CD8-positive, alpha-beta memory T cell (primary cell): ENCODE results near the gene PACSIN3. TPM values are rescaled to one million over a fixed set of nuclear protein-coding genes. Genes with fewer than 3 reads are reported as not detected.

Experiments
- CTCF ChIA-PET: fragments of 350-600 bp; sonication (Branson Sonifier 250); formaldehyde crosslinking; loops from one replicate; lab custom pipeline; 2021; ENCODE audit warnings: antibody characterized with exemption; lab: Charles Lee
- POLR2A ChIA-PET: fragments of 350-600 bp; sonication (Branson Sonifier 250); formaldehyde crosslinking; loops from one replicate; lab custom pipeline; 2021; ENCODE audit warnings: antibody characterized with exemption; lab: Charles Lee
- DNase-seq, 5 donors: peaks; one replicate each; pipeline versions ENCODE4 v3.0.0 to v3.0.0-alpha.2; 2020 to 2022; ENCODE audit warnings: mixed read lengths in 1 of 5
- H3K27ac ChIP-seq: one replicate; pipeline ENCODE4 v1.7.0; 2013; ENCODE audit warnings: low read depth, mild to moderate bottlenecking, low read length, moderate library complexity
- H3K27me3 ChIP-seq: 2 replicates; pipeline ENCODE4 v1.7.0; 2013; ENCODE audit warnings: low read length, mild to moderate bottlenecking; ENCODE audit not compliant: insufficient read depth, poor library complexity, severe bottlenecking
- H3K36me3 ChIP-seq: 2 replicates; pipeline ENCODE4 v1.7.0; 2013; ENCODE audit warnings: mild to moderate bottlenecking, low read length, moderate library complexity; ENCODE audit not compliant: insufficient read depth
- H3K4me1 ChIP-seq: 2 replicates; pipeline ENCODE4 v1.7.0; 2013; ENCODE audit warnings: mild to moderate bottlenecking, low read length, moderate library complexity; ENCODE audit not compliant: insufficient read depth
- H3K4me3 ChIP-seq: 2 replicates; pipeline ENCODE4 v1.7.0; 2013; ENCODE audit warnings: mild to moderate bottlenecking, low read length
- H3K9me3 ChIP-seq: 2 replicates; pipeline ENCODE4 v1.7.0; 2013; ENCODE audit warnings: mild to moderate bottlenecking, low read length
- H3K27ac Mint-ChIP-seq, 8 donors: one replicate each; pipeline ENCODE4 v1.8.0; 2020 to 2021; ENCODE audit warnings: mixed read lengths in 8 of 8, mild to moderate bottlenecking in 6 of 8, inconsistent platforms in 3 of 8, moderate library complexity in 3 of 8
- H3K27me3 Mint-ChIP-seq, 2 donors: one replicate each; pipeline ENCODE4 v1.8.0; 2020 to 2021; ENCODE audit warnings: mixed read lengths in 2 of 2, mild to moderate bottlenecking in 1 of 2, moderate library complexity in 1 of 2
- H3K36me3 Mint-ChIP-seq, 3 donors: one replicate each; pipeline ENCODE4 v1.8.0; 2020 to 2021; ENCODE audit warnings: mixed read lengths in 3 of 3, inconsistent platforms in 1 of 3, mild to moderate bottlenecking in 1 of 3
- H3K4me1 Mint-ChIP-seq, 3 donors: one replicate each; pipeline ENCODE4 v1.8.0; 2020 to 2021; ENCODE audit warnings: mixed read lengths in 3 of 3, inconsistent platforms in 1 of 3, mild to moderate bottlenecking in 1 of 3
- H3K4me3 Mint-ChIP-seq, 7 donors: one replicate each; pipeline ENCODE4 v1.8.0; 2020 to 2021; ENCODE audit warnings: mixed read lengths in 7 of 7, mild to moderate bottlenecking in 6 of 7, moderate library complexity in 4 of 7, inconsistent platforms in 2 of 7
- H3K9me3 Mint-ChIP-seq, 5 donors: one replicate each; pipeline ENCODE4 v1.8.0; 2020 to 2022; ENCODE audit warnings: mixed read lengths in 5 of 5, mild to moderate bottlenecking in 3 of 5, moderate library complexity in 2 of 5, inconsistent platforms in 1 of 5
- polyA plus RNA-seq: library from polyadenylated mRNA; unstranded; fragments of 300-500 nt; fragmentation: Illumina TruSeq; gene quantifications from one replicate; pipeline ENCODE4 v1.2.3, GENCODE V29; 2021
- total RNA-seq, 2 experiments: library from RNA; stranded (reverse); gene quantifications; one replicate each; pipeline ENCODE4 v1.2.3, GENCODE V29; 2021

PACSIN3 gene
- total and polyA plus RNA-seq, 3 experiments from 2014 or later, result 7.9 to 9.2 TPM; not detected in 1

DNA sequence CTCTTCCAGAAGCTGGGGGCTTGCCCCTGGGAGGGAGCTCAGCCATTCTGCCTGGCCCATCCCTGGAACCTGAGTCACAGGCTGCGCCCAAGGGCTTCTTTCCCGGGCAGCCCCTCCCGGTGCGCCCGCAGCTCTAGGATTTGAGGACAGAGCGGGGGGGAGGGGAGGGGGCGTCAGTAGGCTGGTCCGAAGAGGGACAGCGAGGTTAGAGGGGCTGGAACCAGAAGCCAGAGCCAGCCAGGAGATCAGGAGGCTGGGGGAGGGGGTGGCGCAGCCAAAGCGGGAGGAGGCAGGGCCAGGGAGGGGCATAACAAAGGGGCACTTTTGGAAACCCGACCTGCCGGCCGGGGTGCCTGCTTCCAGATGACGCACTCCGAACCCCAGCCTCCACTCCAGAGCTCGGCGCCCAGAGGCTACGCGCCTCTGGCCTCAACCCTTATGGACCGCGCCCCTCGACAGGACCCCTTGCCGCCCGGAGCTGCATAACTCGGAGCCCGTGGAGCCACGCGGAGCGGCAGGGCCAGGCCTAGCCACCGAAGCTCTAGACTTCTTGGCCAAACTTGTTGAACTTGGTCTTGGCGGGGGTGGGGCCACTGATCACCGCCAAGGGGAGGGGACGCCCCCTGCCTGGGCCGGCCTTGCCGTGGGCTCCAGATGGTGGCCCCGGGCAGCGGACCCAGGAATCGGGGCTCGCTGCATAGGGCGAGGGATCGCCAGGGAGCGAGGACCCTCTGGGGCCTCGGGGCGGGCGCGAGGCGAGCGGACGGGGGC, 744 bp downstream of the PACSIN3 start:
- Mint-ChIP-seq H3K9me3 (no peaks in the 10 kb centered on the region), H3K4me3 (peak overlapping the region in 4 of 7 donors; percentile 7 to 80 (median 48)), H3K27ac (peak overlapping the region in 1 of 8 donors; percentile 24), H3K27me3 (peaks cover 18 to 30% of the 10 kb centered on the region in 2 donors), H3K4me1 (peaks cover 5 to 11% (median 5%) of the 10 kb centered on the region in 3 donors), H3K36me3 (no peaks in the 10 kb centered on the region)
- Histone ChIP-seq H3K36me3 (no peaks in the 10 kb centered on the region), H3K4me3 (peak overlapping the region; percentile 26), H3K4me1 (peaks cover 12% of the 10 kb centered on the region), H3K27me3 (peaks cover 22% of the 10 kb centered on the region), H3K27ac (no peak overlapping the region), H3K9me3 (no peaks in the 10 kb centered on the region)
- POLR2A ChIA-PET, result interaction anchor here (0.5 kb wide), 1 partner anchor 339 kb away, joined by 3 read pairs; the partner anchor contains the start of gene CKAP5
- no peak for DNase-seq
- CTCF ChIA-PET, result interaction anchor here (1.0 to 1.5 kb wide), 4 partner anchors 8 to 81 kb away, joined by 3 to 8 read pairs (median 4); partner anchors contain the start of genes ARFGAP2 and DDB2

DNA sequence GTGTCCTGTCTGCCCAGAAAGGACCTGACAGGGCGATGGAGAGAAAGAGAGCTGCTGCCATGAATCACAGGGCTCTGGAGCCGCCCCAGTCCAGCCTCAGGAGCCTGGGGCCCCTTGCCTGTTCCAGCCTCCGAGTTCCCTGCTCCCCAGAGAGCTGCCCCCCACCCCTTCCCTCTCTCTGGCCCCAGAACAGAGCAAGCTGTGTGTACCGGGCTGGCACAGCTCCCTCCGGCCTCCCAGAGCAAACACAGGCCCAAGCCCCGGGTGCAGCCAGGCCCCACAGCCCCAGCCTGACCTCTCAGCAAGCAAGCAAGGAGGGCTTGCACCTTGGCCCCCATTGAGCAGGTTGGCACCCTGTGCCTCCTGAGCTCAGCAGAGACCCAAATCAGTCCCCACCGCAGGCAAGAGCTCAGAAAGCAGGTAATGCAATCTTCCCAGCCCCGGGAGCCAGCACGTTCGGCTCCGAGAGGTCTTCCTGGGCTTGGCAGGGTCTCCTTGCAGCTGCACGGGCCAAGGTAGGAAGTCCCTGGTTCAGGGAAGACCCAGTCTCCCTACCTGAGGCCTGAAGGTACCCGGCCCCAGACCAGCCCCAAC, 1.4 kb downstream of the PACSIN3 start:
- POLR2A ChIA-PET, result interaction anchor here (0.8 kb wide), 1 partner anchor 24 kb away, joined by 3 read pairs; no protein-coding TSS in a partner anchor
- H3K4me3 Mint-ChIP-seq, result peak overlapping the region in 1 of 7 donors; percentile 40

DNA sequence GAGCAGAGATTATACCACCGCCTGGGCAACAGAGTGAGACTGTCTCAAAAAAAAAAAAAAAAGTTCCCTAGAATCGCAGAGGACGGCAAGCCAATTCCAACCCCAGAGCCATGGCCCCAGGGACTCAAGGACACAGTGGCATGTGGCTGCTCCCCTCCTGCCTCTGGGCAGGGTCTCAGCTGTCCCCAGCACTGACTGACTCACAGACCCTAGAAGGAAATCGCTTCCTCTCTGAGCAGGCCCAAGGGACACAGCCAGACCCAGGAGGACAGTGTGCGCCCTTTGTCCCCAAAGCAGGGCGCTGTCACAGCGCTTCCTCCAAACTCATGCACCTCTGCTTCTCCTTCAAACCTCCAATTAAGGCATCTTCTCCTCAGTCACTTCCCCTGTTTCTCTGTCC, 2.3 kb downstream of the PACSIN3 start:
- H3K4me3 ChIP-seq, result no peak overlapping the region

More for the DNA sequence above, 1.4 kb downstream of the PACSIN3 start:
- H3K36me3 Mint-ChIP-seq, result no peaks in the 10 kb centered on the region
- Histone ChIP-seq H3K36me3 (no peaks in the 10 kb centered on the region), H3K27ac (no peak overlapping the region), H3K9me3 (no peaks in the 10 kb centered on the region), H3K4me3 (no peak overlapping the region), H3K4me1 (peaks cover 12% of the 10 kb centered on the region), H3K27me3 (peaks cover 22% of the 10 kb centered on the region)
- H3K27me3 Mint-ChIP-seq, result peaks cover 18 to 27% of the 10 kb centered on the region in 2 donors
- peak overlapping the region in 2 of 8 donors; percentile 29 to 75 for H3K27ac Mint-ChIP-seq
- no peaks in the 10 kb centered on the region for H3K9me3 Mint-ChIP-seq
- H3K4me1 Mint-ChIP-seq, result peaks cover 5 to 11% (median 5%) of the 10 kb centered on the region in 3 donors
- DNase-seq, result no peak
- CTCF ChIA-PET, result interaction anchor here (1.0 to 1.5 kb wide), 4 partner anchors 8 to 81 kb away, joined by 3 to 8 read pairs (median 4); partner anchors contain the start of genes ARFGAP2 and DDB2

DNA sequence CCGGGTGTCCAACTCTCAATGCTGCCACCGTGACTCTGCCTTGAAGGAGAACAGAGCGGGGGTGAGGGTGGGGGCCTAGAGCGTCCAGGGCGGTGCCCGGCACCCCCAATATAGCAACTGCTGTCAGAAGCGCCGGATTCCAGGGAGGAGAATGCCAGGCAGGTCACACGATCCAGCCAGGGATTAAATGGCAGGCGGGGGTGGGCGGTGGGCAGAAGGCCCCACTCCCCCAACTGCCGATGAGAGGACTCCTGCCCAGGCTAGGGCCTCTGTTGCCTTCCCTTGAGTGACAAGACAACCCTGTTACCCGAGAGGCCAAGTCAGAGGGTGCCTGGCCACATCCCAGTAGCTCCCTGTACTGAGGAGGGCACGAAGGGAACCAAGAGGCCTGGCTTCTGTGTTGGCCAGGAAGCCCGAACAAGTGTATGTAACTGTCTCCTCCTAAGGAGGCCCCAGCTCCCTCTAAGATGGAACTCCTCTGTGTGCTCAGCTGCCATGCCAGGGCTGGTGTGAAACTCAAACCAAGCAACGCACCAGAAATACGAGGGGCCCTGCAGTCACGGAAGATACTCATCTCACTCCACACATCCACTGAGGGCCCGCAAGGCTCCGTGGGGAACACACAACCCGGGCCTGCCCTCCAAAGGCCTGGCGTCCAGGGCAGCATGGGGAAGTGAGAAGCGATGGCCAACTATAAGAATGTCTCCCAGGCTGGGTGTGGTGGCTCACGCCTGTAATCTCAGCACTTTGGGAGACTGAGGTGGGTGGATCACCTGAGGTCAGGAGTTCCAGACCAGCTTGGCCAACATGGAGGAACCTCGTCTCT, 3.0 kb downstream of the PACSIN3 start:
- Histone ChIP-seq H3K27me3 (peaks cover 22% of the 10 kb centered on the region), H3K9me3 (no peaks in the 10 kb centered on the region), H3K36me3 (no peaks in the 10 kb centered on the region), H3K27ac (no peak overlapping the region), H3K4me1 (peaks cover 13% of the 10 kb centered on the region), H3K4me3 (no peak overlapping the region)
- Mint-ChIP-seq H3K27ac (no peak overlapping the region), H3K36me3 (no peaks in the 10 kb centered on the region), H3K4me3 (no peak overlapping the region), H3K27me3 (peaks cover 18 to 27% of the 10 kb centered on the region in 2 donors), H3K9me3 (no peaks in the 10 kb centered on the region), H3K4me1 (peaks cover 5 to 16% (median 5%) of the 10 kb centered on the region in 3 donors)
- DNase-seq, result no peak
- CTCF ChIA-PET, result interaction anchor here (2.7 kb wide), 1 partner anchor 88 kb away, joined by 6 read pairs; no protein-coding TSS in a partner anchor
- POLR2A ChIA-PET, result interaction anchor here (0.8 kb wide), 1 partner anchor 31 kb away, joined by 3 read pairs; no protein-coding TSS in a partner anchor

More for the DNA sequence above, 2.3 kb downstream of the PACSIN3 start:
- Mint-ChIP-seq H3K4me1 (peaks cover 5 to 16% (median 5%) of the 10 kb centered on the region in 3 donors), H3K4me3 (no peak overlapping the region), H3K9me3 (no peaks in the 10 kb centered on the region), H3K27me3 (peaks cover 18 to 27% of the 10 kb centered on the region in 2 donors), H3K27ac (no peak overlapping the region), H3K36me3 (no peaks in the 10 kb centered on the region)
- Histone ChIP-seq H3K27ac (no peak overlapping the region), H3K36me3 (no peaks in the 10 kb centered on the region), H3K27me3 (peaks cover 22% of the 10 kb centered on the region), H3K9me3 (no peaks in the 10 kb centered on the region), H3K4me1 (peaks cover 12% of the 10 kb centered on the region)
- POLR2A ChIA-PET, result no interaction called here
- CTCF ChIA-PET, result interaction anchor here (1.4 to 1.5 kb wide), 2 partner anchors 31 to 75 kb away, joined by 3 to 8 read pairs; partner anchors contain the start of gene DDB2
- no peak for DNase-seq

DNA sequence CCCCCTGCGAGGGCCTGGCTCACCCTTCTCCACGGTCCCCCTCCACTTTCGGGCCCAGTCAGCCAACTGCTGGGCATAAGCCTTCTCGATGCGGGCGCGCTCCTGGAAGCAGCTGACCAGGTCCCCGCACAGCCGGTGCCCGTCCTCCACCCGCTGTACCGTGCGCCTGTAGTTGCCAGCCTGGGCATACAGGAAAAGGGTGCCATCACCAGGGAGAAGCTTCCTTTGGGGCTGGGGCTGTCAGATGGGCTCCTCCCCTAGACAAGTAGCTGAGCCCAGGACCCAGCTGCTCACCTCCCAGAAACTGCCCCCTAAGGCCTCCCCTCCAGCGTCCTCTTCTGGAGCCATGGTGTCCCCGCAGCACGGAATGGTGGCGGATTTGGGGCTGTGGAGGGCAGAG, 3.9 kb downstream of the PACSIN3 start:
- Histone ChIP-seq H3K36me3 (no peaks in the 10 kb centered on the region), H3K9me3 (no peaks in the 10 kb centered on the region), H3K4me3 (no peak overlapping the region), H3K4me1 (peaks cover 21% of the 10 kb centered on the region), H3K27ac (no peak overlapping the region), H3K27me3 (peaks cover 22% of the 10 kb centered on the region)
- ChIA-PET CTCF (interaction anchor here (2.7 kb wide), 1 partner anchor 89 kb away, joined by 6 read pairs; no protein-coding TSS in a partner anchor), POLR2A (interaction anchor here (0.8 kb wide), 1 partner anchor 32 kb away, joined by 3 read pairs; no protein-coding TSS in a partner anchor)
- Mint-ChIP-seq H3K27ac (peak overlapping the region in 1 of 8 donors; percentile 32), H3K4me3 (no peak overlapping the region), H3K36me3 (no peaks in the 10 kb centered on the region), H3K4me1 (peaks cover 11 to 20% (median 11%) of the 10 kb centered on the region in 3 donors), H3K27me3 (peaks cover 18 to 19% of the 10 kb centered on the region in 2 donors), H3K9me3 (no peaks in the 10 kb centered on the region)
- no peak for DNase-seq

DNA sequence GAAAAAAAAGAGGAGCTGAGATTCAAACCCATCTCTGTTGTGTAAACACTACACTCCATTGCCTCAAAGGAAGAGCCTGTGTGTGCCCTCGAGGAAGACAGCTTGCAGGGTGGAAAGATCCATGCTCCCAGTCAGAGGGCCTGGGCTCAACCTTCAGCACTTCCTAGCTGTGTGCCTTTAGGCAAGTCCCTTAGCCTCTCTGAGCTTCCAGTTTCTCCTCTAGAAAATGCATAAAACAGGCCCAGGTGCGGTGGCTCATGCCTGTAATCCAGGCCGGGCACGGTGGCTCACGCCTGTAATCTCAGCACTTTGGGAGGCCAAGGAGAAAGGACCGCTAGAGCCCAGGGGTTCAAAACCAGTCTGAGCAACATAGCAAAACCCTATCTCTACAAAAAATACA, 5.0 kb downstream of the PACSIN3 start:
- ChIA-PET POLR2A (no interaction called here), CTCF (interaction anchor here (1.1 to 2.7 kb wide), 3 partner anchors 30 to 90 kb away, joined by 3 to 6 read pairs (median 5); partner anchors contain the start of gene DDB2)
- DNase-seq, result no peak
- Histone ChIP-seq H3K4me1 (peaks cover 14% of the 10 kb centered on the region), H3K36me3 (no peaks in the 10 kb centered on the region), H3K27ac (no peak overlapping the region), H3K4me3 (no peak overlapping the region), H3K9me3 (no peaks in the 10 kb centered on the region), H3K27me3 (peaks cover 19% of the 10 kb centered on the region)
- Mint-ChIP-seq H3K27ac (no peak overlapping the region), H3K27me3 (peaks cover 14 to 21% of the 10 kb centered on the region in 2 donors), H3K9me3 (peaks cover 0 to 2% (median 0%) of the 10 kb centered on the region in 5 donors), H3K4me1 (peaks cover 9 to 19% (median 9%) of the 10 kb centered on the region in 3 donors), H3K4me3 (no peak overlapping the region), H3K36me3 (peaks cover 0 to 9% (median 0%) of the 10 kb centered on the region in 3 donors)
